ENCODE data around the gene ZNF230.

Gene ZNF230

DNA sequence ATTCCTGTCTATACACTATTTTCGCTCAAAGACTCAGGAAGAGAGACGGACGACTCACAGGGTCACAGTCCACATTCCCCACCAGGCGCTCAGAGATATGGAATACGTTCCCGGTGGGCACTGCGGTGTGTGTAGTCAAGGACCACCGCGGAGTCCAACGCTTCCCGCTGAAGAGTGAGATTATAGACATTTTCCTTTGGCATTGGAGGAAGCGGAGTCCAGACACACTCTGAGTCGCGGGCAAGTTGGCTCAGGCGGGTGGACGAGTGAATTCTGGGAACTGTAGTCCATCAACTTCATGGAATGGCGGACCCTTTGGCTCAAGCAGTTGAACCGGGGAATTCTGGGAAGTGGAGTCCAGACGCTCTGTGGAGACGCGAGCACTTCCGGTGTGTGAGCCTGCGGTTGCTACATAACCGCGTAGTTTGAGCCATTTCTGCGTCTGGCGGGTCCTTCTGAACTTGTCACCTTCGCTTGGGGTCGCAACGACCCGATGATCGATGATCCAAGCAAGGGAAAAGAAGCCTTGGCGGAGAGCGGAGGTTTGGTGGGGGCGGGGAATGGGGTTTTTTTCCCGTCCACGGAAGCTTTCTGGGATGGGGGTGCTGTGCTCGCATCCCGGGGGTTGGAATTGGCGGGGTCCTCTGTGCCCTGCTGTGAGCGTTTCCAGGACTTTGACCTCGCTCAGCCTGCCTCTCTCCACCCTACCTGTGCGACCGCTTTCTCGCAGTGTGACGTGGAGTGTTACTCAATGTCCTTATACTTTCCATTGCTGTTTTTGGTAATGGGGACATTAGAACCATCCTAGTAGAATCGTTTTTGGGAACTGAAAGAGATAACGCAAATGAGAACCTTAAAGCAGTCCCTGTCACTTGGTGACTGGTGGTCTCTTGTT, at the start of gene ZNF230:
Gene ZNF230 (plus strand): TSS at position 392 of the 895 bp plus-strand sequence. CDS start 4,122 bp downstream, outside the sequence.
- ATAC-seq (replicated peaks; ENCODE audit: extremely low read depth, poor library complexity, severe bottlenecking) (peak; percentile 97), DNase-seq (ENCODE audit: low spot score in 2 of 2) (peak; percentile 51 to 73)
- Mint-ChIP-seq H3K27ac (ENCODE audit: low read depth) (peak within 1 kb of the TSS; percentile 90), H3K36me3 (ENCODE audit: insufficient read depth) (peaks cover 11% of the 10 kb centered on the region), H3K27me3 (no peaks in the 10 kb centered on the region), H3K4me3 (peak within 1 kb of the TSS; percentile 96), H3K9me3 (peaks cover 25% of the 10 kb centered on the region), H3K4me1 (peaks cover 32% of the 10 kb centered on the region)

- Mint-ChIP-seq H3K9me3 (peaks cover 15% of the 10 kb centered on the region), H3K27ac (ENCODE audit: low read depth) (no peak overlapping the region)
- no peak for DNase-seq (ENCODE audit: low spot score in 2 of 2)
Observed at GRCh38 chr19:43956827-43957226, 45.9 kb upstream of the ZNF230 start.

DNA sequence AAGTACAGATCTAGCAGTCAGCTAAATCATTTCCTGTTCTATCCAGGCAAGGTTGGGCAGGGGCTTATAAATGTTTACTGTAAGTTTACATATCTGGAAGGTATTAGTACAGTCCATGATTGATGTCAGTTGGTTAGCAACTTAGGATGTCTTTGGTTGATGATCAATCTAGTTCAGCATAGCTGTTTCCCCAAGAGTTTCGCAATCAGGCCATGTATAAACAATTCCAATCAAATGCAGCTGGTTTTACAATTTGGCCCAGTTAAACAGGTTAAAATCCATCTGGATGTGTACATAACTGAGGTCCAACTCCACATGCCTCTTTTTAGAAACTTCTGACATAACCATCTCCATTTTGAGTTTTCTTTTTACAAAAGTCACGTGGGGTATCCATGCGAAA, 44.9 kb upstream of the ZNF230 start:
- DNase-seq (ENCODE audit: low spot score in 2 of 2) (no peak), ATAC-seq (replicated peaks; ENCODE audit: extremely low read depth, poor library complexity, severe bottlenecking) (no peak)
- H3K27me3 Mint-ChIP-seq: no peaks in the 10 kb centered on the region
- H3K4me1 Mint-ChIP-seq: no peaks in the 10 kb centered on the region
- H3K9me3 Mint-ChIP-seq: peaks cover 15% of the 10 kb centered on the region
- peaks cover 3% of the 10 kb centered on the region for H3K36me3 Mint-ChIP-seq (ENCODE audit: insufficient read depth)
- no peak overlapping the region for H3K4me3 Mint-ChIP-seq
- no peak overlapping the region for H3K27ac Mint-ChIP-seq (ENCODE audit: low read depth)

More at GRCh38 chr19:43956827-43957226, 45.9 kb upstream of the ZNF230 start:
- no peak for ATAC-seq (replicated peaks; ENCODE audit: extremely low read depth, poor library complexity, severe bottlenecking)
- no peak overlapping the region for H3K4me3 Mint-ChIP-seq
- H3K36me3 Mint-ChIP-seq (ENCODE audit: insufficient read depth): peaks cover 3% of the 10 kb centered on the region
- H3K4me1 Mint-ChIP-seq: no peaks in the 10 kb centered on the region
- no peaks in the 10 kb centered on the region for H3K27me3 Mint-ChIP-seq

- no peak overlapping the region for H3K27ac Mint-ChIP-seq (ENCODE audit: low read depth)
- no peak overlapping the region for H3K4me3 Mint-ChIP-seq
- peaks cover 26% of the 10 kb centered on the region for H3K9me3 Mint-ChIP-seq
- H3K36me3 Mint-ChIP-seq (ENCODE audit: insufficient read depth): peaks cover 6% of the 10 kb centered on the region
- H3K27me3 Mint-ChIP-seq: no peaks in the 10 kb centered on the region
- ATAC-seq (replicated peaks; ENCODE audit: extremely low read depth, poor library complexity, severe bottlenecking) (no peak), DNase-seq (ENCODE audit: low spot score in 2 of 2) (no peak)
- no peaks in the 10 kb centered on the region for H3K4me1 Mint-ChIP-seq
Observed at GRCh38 chr19:43960411-43960810, 42.3 kb upstream of the ZNF230 start.

DNA sequence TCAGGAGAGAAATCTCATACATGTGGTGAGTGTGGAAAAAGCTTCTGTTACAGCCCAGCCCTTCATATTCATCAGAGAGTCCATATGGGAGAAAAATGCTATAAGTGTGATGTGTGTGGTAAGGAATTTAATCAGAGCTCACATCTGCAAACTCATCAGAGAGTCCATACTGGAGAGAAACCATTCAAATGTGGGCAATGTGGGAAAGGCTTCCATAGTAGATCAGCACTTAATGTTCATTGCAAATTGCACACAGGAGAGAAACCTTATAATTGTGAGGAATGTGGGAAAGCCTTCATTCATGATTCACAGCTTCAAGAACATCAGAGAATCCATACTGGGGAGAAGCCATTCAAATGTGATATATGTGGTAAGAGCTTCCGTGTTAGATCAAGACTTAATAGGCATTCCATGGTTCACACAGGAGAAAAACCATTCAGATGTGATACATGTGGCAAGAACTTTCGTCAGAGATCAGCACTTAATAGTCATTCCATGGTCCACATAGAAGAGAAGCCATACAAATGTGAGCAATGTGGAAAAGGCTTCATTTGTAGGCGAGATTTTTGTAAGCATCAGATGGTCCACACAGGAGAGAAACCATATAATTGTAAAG, 36.6 kb upstream of the ZNF230 start:
- no peak overlapping the region for H3K27ac Mint-ChIP-seq (ENCODE audit: low read depth)
- ATAC-seq (replicated peaks; ENCODE audit: extremely low read depth, poor library complexity, severe bottlenecking): no peak
- no peak overlapping the region for H3K4me3 Mint-ChIP-seq
- H3K9me3 Mint-ChIP-seq: peaks cover 38% of the 10 kb centered on the region
- peaks cover 7% of the 10 kb centered on the region for H3K36me3 Mint-ChIP-seq (ENCODE audit: insufficient read depth)
- H3K27me3 Mint-ChIP-seq: no peaks in the 10 kb centered on the region
- no peaks in the 10 kb centered on the region for H3K4me1 Mint-ChIP-seq
- no peak for DNase-seq (ENCODE audit: low spot score in 2 of 2)

GRCh38 chr19:43976732-43977131, 26.0 kb upstream of the ZNF230 start:
- H3K27ac Mint-ChIP-seq (ENCODE audit: low read depth): no peak overlapping the region
- H3K4me3 Mint-ChIP-seq: no peak overlapping the region
- ATAC-seq (replicated peaks; ENCODE audit: extremely low read depth, poor library complexity, severe bottlenecking) (no peak), DNase-seq (ENCODE audit: low spot score in 2 of 2) (no peak)
- no peaks in the 10 kb centered on the region for H3K4me1 Mint-ChIP-seq
- peaks cover 15% of the 10 kb centered on the region for H3K9me3 Mint-ChIP-seq
- no peaks in the 10 kb centered on the region for H3K27me3 Mint-ChIP-seq
- peaks cover 1% of the 10 kb centered on the region for H3K36me3 Mint-ChIP-seq (ENCODE audit: insufficient read depth)

GRCh38 chr19:43983544-43983911, 19.2 kb upstream of the ZNF230 start:
- Mint-ChIP-seq H3K4me1 (peaks cover 8% of the 10 kb centered on the region), H3K4me3 (peak overlapping the region; percentile 89), H3K27ac (ENCODE audit: low read depth) (peak overlapping the region; percentile 75), H3K36me3 (ENCODE audit: insufficient read depth) (peaks cover 2% of the 10 kb centered on the region), H3K9me3 (peaks cover 1% of the 10 kb centered on the region), H3K27me3 (no peaks in the 10 kb centered on the region)
- DNase-seq (ENCODE audit: low spot score in 2 of 2) (no peak), ATAC-seq (replicated peaks; ENCODE audit: extremely low read depth, poor library complexity, severe bottlenecking) (no peak)

- Mint-ChIP-seq H3K27ac (ENCODE audit: low read depth) (peak within 1 kb of the TSS; percentile 75), H3K27me3 (no peaks in the 10 kb centered on the region), H3K4me3 (peak within 1 kb of the TSS; percentile 89), H3K36me3 (ENCODE audit: insufficient read depth) (peaks cover 6% of the 10 kb centered on the region), H3K9me3 (no peaks in the 10 kb centered on the region), H3K4me1 (peaks cover 8% of the 10 kb centered on the region)
- DNase-seq (ENCODE audit: low spot score in 2 of 2) (peak; percentile 45 to 46), ATAC-seq (replicated peaks; ENCODE audit: extremely low read depth, poor library complexity, severe bottlenecking) (peak; percentile 89)
Observed at GRCh38 chr19:43983912-43984686, 18.7 kb upstream of the ZNF230 start, which contains the start of gene ZNF155. TSS of gene ZNF155 (plus strand) at chr19:43984188. CDS start at chr19:43988544, 4,356 bp downstream.

GRCh38 chr19:43984687-43985000, 18.1 kb upstream of the ZNF230 start:
- Mint-ChIP-seq H3K4me3 (peak overlapping the region; percentile 89), H3K36me3 (ENCODE audit: insufficient read depth) (peaks cover 11% of the 10 kb centered on the region), H3K27ac (ENCODE audit: low read depth) (peak overlapping the region; percentile 75), H3K27me3 (no peaks in the 10 kb centered on the region), H3K9me3 (no peaks in the 10 kb centered on the region), H3K4me1 (peaks cover 8% of the 10 kb centered on the region)
- ATAC-seq (replicated peaks; ENCODE audit: extremely low read depth, poor library complexity, severe bottlenecking): no peak
- no peak for DNase-seq (ENCODE audit: low spot score in 2 of 2)

- Mint-ChIP-seq H3K4me3 (no peak overlapping the region), H3K27ac (ENCODE audit: low read depth) (no peak overlapping the region), H3K9me3 (peaks cover 19% of the 10 kb centered on the region), H3K36me3 (ENCODE audit: insufficient read depth) (peaks cover 30% of the 10 kb centered on the region), H3K27me3 (no peaks in the 10 kb centered on the region), H3K4me1 (peaks cover 10% of the 10 kb centered on the region)
- DNase-seq (ENCODE audit: low spot score in 2 of 2) (no peak), ATAC-seq (replicated peaks; ENCODE audit: extremely low read depth, poor library complexity, severe bottlenecking) (no peak)
Observed at GRCh38 chr19:43997631-43998290, 5.0 kb upstream of the ZNF230 start.

- peaks cover 18% of the 10 kb centered on the region for H3K9me3 Mint-ChIP-seq
- peak overlapping the region; percentile 96 for H3K4me3 Mint-ChIP-seq
- no peaks in the 10 kb centered on the region for H3K27me3 Mint-ChIP-seq
- peaks cover 26% of the 10 kb centered on the region for H3K4me1 Mint-ChIP-seq
- peak overlapping the region; percentile 90 for H3K27ac Mint-ChIP-seq (ENCODE audit: low read depth)
- DNase-seq (ENCODE audit: low spot score in 2 of 2): no peak
- ATAC-seq (replicated peaks; ENCODE audit: extremely low read depth, poor library complexity, severe bottlenecking): no peak
- H3K36me3 Mint-ChIP-seq (ENCODE audit: insufficient read depth): peaks cover 8% of the 10 kb centered on the region
Observed at GRCh38 chr19:44002212-44002565, 568 bp upstream of the ZNF230 start.

- no peaks in the 10 kb centered on the region for H3K27me3 Mint-ChIP-seq
- H3K36me3 Mint-ChIP-seq (ENCODE audit: insufficient read depth): peaks cover 17% of the 10 kb centered on the region
- peak overlapping the region; percentile 90 for H3K27ac Mint-ChIP-seq (ENCODE audit: low read depth)
- no peak for DNase-seq (ENCODE audit: low spot score in 2 of 2)
- H3K4me3 Mint-ChIP-seq: peak overlapping the region; percentile 96
- peaks cover 32% of the 10 kb centered on the region for H3K4me1 Mint-ChIP-seq
- peaks cover 21% of the 10 kb centered on the region for H3K9me3 Mint-ChIP-seq
- peak; percentile 48 for ATAC-seq (replicated peaks; ENCODE audit: extremely low read depth, poor library complexity, severe bottlenecking)
Observed at GRCh38 chr19:44003461-44004009, 778 bp downstream of the ZNF230 start.
